NCI-H187 treated with DMSO at 0.1 percent for 48 hours (cell line): ENCODE results near the gene CREB5.
A peak's percentile ranks its signal among the peaks of the same experiment; 100 is the strongest.

Source experiments
- DNase-seq: peaks from one replicate; lab custom pipeline; 2025; lab: John Stamatoyannopoulos, UW

The CREB5 gene

DNA sequence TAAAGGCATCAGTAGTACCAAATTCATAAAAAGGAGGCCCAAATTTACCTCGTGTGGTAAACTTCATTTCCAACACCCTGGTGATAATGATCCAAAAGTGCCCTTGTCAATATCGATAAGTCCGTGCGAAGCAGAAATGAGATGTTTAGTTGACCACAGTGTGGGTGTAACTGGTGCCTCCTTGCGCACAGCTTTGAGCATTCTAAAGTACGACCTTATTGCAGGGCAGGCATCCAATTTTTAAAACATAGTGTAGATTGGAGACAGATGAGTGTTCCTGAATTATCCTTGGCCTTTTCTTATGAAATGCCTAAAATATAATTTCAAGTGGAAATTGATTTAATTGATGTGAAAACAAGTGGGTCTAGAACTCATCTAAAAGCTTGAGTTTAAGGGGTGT, 297.4 kb downstream of the CREB5 start:
- DNase-seq, result no peak

DNA sequence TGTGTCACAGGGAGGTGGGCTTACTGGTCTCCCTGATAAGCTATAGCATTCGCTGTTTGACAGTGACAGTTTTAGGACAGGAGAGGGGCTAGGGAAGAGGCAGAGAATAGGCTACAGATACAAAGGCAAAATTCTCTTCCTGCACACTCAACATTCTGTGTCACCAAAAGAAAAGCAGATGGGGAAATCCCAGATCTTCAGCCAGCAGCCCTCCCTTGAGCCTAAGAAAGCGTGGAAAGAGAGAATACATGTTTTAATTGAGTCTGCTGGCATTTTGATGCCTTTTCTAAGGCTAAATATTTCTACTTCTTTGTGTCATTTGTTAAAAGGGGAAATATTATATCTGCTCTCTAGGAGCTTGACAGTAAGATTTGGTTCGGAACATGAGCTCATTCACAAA, 298.8 kb downstream of the CREB5 start:
- DNase-seq, result no peak

DNA sequence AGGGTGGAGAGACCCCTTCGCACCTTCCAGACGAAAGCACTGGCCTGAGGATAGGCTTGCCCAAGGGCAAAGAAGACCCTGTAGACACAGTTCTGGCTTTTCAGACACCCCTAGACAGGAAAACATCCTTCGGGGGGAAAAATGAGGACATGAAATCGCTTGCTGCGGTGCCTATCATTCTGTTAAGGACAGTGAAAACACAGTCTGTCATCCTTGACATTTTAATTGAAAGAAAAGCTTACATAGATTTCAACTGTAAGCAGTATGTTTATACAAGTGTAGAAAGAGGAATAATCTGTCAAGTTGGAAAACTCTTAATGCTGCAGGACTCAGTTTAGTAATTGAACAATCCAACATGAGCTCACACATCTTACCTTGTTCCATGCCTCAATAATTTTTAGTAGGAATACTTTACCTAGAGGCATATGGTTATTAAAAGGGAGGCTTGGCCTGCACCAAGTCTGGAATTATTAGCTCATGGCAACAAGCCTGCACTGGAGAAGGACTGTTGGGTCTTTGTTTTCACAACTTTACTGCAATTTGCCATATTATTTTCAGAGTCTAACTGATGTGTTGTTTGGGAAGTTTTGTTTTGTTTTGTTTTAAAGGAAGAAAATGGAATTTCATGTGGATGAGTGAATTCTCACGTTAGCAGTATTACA, 302.3 kb downstream of the CREB5 start:
- DNase-seq, result no peak

DNA sequence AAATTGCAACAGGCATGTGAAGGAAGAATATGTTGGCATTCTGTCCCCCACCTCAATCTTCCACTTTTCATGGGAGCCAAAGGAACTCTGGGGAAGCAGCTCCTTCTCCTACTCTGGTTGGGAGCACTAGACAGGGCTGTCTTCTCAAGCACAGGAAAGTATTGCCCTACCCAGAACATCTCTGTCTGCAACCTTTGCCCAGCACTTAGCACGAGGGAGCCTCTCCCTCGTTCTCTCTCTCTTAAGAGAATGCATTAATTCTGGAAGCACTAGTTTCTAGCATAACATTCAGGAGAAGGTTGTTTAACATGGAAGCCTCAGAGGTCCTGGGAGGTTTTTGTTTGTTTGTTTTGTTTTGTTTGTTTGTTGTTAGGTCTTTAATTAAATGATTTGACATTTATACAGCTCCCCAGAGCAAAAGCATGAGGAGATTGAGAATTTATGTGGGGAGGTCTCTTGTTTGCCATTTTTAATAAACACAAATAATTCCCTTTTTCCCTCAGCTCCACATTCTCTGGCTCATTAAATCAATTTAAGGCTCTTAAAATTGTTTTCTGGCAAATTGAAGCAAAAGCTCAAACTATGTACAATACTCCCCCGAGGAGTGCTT, 305.2 kb downstream of the CREB5 start:
- DNase-seq, result no peak

DNA sequence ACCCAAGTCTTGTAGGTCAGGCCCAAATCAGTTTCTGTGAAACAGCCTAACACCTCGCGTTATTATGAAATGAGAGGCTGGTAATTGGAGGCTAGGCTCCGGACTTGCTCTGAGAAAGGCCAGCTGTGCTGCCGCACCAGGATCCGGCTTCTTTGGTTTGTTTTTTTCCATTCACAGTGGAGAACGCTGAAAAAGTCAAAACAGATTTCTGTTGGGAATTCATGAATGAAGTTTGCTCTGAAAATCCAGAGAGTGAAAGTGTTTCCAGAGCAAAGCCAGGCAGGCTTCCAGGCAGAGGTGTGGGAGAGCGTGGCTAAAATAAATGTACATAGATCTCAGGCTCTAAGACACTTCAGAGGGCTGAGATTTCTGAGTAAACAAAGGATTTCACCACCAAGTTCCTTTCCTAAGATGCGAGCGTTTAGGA, 305.8 kb downstream of the CREB5 start:
- DNase-seq, result no peak

DNA sequence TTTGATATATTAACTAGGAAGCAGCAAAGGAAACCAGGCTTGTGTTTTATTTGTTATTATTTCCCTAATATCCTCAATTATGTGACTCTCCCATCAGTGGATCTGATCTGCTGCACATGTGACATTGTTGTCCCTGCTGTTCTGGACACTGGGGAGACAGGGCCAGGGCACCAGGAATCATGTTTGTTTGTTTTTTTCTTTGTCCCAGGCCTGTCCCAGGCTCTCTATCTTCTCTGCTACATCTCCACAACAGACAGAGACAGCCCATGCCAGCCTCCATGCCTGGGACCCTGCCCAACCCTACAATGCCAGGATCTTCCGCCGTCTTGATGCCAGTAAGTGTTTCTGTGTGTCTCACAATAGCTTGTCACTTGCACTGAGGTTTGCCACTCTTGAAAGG, 306.2 kb downstream of the CREB5 start:
- no peak for DNase-seq

DNA sequence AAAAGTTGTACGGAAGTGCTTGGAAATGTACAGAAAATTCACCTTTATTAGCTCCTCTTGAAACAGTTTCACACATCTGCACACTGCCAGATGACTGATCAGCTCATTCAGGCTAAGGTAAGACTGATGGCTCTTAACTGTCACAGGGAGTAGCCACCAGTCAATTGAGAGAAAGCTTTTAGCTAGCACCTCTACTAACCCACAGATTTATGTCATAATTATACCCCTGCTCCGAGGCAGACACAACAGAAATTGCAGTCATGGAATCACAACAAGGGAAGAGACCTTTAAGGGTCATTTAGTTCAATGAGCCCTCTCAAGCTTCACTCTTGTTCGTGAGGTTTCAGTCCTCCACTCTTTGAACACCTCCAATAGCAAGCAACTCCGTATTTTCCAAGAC, 310.4 kb downstream of the CREB5 start:
- peak; percentile 92 for DNase-seq

DNA sequence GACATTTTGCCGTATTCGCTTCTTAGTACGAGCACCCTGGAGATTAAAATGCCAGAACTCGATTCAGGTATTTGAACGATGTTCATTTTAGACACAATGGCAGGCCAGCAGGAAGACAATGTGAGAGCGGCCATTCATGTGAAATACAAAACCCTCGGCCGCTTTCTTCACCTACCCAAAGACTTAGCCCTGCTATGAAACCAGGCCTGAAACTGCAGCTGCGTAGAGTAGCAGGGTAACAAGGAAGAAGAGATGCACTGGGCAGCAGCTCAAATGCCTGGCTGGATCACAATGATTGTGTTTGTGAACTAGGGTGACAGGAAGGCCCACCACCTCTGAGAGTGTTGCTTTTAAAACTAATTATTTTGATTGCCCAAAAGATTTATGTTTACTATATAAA, 311.0 kb downstream of the CREB5 start:
- DNase-seq, result no peak

DNA sequence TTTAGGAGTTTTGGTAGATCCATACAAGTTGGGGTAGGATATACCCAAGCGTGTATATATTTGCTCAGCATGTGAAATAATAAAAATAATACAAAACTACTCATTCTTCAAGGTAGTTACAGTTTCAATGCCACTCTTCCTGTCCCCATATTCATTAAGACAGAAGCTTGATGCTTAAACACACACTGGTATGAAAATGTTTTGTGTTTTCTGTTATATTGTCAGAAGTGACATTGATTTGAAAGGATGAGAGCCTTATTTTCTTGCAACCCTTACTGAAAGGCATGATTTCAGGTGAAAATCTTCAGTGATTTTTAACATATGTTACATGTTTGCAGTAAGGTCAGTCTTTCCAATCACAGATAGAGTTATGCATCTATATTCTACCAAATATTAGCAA, 312.2 kb downstream of the CREB5 start:
- DNase-seq, result no peak

DNA sequence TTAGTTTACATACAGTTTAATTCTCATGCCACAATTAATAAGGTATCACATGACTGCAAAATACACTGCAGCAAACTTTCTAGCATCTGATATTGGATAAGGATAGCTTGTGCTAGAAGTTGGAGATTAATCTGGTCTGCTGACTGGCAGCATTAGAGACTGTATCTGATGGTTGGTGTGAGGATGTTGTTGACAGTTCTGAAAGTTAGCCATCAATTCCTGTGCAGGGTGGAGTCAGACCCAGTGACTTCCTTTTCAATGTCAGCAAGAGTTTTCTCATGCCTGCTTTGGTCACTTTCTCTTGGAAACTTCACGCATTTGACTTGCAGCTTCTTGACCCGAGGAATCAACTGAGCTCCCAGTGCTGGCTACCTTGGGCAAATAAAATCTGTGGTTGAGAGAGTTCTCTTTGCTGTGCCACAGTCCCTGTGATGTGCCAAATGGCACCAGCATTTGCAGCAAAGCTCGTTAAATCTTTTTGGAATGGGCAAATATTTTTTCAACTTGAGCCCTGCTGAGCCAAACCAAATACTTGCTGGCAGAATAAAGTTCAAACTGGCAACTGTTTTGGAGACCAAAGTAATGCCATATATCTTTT, 312.8 kb downstream of the CREB5 start:
- no peak for DNase-seq

DNA sequence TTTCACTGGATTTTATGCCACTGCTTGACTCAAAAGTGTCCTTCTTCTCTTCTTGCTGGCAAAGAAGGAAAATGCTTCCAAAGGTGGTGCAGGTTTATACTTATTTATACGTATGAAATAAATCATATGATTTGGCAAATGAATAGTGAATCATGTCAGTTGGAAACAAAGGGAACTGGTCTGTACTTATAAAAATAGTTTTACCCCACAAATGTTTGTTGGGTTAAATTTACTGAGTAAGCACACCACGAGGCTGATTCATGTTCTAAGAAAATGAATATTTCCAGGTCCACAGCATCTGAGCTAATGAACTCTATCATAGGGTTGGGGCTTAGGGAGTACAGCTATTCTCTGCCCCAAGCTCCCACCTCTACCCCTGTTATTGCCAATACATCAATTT, 313.6 kb downstream of the CREB5 start:
- no peak for DNase-seq

DNA sequence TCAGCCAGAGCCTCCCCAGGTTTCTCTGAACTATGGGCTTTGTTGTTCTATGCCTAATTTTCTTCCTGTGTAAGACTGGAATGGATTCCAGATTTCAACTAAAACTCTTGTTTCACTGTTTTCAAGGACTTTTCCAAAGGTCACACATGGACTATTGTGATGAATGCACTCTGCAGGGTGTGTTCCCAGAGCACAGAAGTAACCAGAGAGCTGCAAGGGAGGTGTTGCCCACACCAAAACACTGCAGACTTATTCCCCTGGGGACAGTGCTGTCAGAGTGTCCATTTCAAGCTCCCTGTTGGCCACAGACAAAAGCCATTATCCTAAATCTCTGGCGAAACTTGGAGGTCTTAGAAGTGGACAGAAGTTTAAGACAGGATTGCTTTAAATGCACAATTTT, 314.2 kb downstream of the CREB5 start:
- DNase-seq, result no peak

DNA sequence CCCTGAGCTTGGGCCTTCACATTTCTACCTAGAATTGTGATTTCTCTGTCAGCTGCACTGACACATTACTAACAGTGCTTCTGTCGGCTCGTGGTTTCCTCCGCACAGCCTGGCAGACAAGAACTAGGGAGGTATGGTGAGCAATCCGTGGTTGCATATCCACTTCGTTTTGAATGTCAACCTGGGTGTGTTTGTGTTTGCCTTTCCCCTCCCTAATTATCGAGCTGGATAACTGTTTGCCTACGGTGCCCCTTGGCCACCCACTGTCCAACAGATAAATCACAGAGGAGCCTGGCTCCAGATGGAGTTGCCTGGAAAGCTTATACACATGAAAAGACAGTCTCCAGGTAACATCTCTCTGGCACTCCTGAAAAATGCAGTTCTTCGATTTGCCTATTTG, 317.0 kb downstream of the CREB5 start:
- DNase-seq, result no peak

DNA sequence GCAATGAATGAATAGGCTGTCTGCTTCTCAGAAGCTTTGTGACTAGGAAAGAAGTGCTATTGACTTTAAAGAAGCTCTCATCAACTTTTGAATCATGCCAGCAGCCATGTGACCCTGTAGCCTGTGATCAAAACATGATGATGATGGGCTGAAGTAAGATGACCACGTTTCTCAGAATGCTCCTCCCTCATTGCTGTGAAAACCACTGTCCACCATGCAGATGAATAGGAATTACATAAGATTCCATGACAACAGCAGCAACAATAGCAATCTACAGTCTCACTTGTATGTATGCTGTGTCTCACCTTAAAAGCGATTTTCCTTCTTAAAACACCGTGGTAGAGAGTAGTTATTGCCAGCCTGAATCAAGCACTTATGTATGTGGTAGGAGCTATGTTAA, 317.4 kb downstream of the CREB5 start:
- no peak for DNase-seq

DNA sequence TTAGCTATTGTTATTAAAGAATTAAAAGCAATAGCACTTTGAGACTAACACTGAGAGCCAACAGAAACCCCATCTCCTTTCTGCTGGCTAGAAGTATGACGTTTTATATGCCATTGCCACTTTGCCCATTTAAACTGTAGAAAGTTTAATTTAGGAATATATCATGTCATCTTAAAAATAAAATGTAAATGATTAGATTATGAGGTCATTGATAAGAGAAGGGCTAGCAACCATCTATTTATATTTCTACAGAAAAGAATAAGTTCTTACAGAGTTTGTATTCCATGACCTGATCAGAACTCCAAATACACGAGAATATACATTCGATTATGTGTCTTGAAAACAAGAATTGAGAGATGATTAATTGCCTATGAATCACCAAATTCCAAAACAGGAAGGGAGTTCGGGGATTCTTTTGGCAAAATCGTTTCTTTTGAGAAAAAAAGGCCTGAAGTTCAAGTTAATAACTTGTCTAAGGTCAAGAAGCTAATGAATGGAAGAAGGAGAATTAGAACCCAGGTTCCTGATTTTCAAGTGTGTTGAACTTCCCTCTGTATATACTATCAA, 318.9 kb downstream of the CREB5 start:
- no peak for DNase-seq

DNA sequence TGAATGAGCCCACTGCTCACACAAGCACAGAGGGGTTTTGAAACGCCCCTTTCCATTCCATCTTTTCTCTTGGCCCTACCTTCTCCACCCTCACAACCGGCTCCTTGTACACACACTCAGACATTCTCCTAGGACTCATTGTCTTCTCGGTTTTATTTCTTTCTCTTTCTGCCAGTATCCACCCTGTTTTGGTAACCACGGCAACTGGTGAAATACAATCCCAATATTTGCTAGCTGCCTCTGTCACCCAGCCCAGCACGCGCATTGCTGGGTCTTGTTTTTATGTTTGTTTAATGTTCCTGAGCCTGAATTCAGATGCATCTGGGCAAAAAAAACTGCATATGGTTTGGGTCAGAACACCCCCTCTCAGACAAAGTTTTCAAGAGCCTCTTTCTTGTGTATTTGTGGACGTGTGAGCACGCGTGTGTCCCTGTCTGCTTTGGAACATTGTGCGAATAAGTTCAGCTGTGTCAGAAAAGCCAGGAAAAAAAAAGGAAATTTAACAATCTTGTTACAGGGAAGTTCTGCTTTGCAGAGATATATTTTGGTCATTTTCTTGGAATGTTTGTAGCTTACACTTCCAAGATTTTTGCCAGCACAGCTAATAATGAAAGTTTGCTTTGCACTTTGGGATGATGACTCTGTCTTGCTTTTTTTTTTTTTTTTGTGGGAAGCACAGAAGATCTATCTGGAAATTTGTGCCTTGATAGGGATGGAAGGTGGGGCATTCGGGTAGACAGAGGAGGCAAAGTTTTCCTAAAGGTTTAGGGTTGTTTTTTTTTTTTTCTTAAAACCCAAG, 320.0 kb downstream of the CREB5 start:
- DNase-seq, result no peak

DNA sequence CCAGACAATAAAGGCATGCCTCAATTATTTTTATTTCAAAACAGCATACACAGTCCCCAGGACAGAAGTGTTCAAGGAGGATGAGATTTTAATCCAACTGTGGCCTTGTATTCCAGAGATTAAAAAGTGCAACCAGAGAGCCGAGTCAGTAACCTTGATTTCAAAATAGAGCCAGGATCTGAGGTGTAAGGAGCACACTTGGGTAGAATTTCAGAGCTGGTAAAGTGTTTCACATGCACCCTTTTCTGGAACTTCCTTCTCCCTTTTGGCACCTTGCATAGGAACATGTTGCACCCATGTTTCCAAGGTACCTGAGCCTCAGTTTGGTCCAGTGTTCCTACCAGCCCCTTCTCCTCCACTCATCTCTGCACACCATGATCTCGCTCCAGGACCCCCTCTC, 320.7 kb downstream of the CREB5 start:
- no peak for DNase-seq

DNA sequence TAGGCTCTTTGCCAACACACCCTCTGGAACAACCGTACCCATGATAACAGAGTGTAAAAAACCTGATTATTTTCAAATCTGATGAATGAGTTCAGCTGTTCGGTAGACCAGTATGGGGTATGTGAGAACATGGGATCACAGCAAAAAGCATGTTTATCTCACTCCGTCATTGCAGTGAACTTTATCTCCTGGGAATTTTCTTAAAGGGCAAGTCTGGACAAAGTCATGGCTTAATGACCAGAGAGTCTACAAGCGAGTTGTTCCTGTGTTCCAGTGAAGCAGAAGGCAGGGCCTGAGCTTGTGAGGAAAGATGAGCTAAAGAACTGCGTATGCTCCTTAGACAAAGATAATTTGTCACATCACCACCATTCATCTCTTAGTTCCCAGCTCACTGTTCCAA, 326.1 kb downstream of the CREB5 start:
- DNase-seq, result no peak

DNA sequence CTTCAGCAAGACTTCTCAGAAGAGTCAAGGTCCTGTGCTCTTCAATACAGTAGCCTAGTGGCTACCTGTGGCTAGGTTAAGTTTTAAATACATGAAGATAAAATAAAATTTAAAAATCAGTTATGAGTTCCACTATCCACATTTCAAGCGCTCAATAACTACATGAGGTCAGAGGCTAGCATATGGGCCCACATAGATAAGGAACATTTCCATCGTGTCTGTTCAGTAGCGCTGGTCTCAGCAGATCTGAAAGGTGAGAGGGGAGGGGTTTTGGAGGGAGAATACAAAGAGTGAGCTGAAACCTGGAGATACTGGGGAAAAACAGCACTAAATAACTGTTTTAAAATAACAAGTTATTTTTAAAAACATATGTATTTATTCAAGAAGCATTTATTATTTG, 326.8 kb downstream of the CREB5 start:
- no peak for DNase-seq

DNA sequence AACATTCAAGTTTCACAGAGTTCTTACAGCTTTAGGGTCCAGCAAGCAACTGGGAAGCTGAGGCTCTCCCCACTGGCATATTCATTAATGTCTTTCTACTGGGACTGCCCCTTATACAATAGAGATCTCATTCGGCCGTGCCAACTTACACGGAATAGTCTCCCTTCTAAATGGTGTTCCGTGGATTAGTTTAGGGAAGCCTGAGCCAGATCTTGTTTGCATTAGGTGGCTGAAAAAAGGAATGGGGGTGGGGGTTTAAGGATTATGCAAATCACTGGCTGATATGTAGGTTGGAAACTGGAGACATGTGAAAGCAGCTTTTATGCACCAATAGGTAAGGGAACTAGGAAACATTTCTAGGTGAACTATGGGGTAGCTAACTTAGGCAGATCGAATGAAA, 327.5 kb downstream of the CREB5 start:
- no peak for DNase-seq

DNA sequence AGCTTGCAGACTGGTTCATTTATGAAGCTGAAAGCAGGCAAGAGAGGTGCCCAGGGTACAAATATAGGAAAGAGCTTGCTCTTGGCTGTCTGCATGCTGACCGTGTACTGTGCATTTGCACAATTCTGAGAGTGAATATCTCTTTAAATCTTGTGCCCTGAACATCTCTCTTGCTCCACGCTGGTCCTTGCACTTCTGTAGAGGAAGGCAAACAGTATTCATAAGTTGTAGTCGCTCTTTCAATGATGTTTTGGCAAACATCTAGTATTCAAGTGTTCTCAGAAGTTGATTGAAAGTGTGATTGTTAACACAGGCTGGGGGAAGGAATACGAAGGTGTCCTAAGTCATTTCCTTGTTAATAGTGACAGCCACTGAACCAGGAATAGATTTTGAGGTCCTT, 332.6 kb downstream of the CREB5 start:
- no peak for DNase-seq

DNA sequence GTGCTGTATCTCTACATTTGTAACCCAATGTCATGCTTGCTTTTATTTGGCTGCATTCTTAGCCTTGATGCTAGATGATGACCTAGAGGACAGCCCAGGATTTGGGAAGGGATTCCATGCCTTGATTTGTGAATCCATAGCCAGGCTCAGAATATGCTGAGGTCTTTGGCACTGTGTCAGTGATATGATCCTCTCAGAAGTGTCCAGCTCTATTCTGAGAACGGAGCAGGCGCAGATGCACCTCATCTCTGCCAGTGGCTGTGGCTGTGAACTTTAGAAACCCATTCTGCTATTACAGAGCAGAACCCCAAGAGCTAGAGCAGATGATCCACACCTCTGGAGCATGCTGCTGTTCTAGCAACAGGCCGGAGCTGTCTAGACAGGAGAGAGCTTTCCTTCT, 333.0 kb downstream of the CREB5 start:
- DNase-seq, result no peak

DNA sequence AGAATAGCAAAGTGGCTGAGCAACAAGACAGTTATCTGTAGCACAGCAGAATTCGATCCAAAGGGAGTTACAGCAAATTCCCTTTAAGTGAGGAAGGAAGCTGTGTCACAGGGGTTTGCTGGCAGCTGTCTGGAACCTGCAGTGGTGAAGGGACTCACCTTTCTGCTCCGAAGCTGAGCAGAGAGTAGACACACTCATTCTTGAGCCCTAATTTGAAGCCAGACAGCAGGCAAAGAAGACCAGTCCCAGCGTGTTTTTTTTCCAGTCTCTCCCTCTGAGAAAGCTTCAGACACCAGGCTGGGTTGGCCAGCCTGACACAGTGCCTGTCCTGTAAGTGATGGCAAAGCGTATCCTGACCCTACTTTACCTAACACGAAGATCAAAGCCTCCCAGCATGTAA, 335.1 kb downstream of the CREB5 start:
- DNase-seq, result no peak
